ENCODE results near the gene GRAMD4.

GRAMD4 gene

DNA sequence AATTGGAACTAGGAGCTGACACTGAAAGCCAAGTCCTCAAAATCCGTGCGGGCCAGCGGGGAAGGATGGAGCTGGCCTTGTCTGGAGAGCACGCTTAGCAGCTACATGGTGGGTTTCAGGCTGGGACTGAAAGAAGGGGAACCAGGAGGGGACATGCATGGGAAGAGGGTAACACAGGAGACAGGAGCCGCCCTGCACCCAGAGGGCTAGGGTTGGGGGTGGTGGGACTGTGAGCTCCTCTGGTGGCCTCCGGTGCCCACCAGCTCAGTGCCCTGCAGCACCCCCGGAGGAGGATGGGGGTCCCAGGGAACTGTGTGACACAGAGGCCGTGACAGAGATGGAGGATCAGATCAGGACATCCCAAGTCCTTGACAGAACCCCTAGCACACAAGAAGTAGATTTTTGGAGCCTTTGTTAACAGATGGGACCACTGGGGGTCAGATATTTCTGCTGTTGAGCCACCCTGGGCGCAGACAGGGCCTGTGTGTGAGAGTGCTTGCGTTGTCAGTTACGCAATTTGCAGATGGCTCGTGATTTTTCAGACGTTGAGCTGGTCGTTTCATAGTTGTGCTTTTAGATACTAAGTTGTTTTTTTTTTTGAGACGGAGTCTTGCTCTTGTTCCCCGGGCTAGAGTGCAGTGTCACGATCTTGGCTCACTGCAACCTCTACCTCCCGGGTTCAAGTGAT, 21.3 kb upstream of the GRAMD4 start:
- Histone ChIP-seq H3K36me3 (replicated peaks) (no peaks in the 10 kb centered on the region), H3K4me3 (ENCODE audit: low read depth, low read length) (no peak overlapping the region), H3K27me3 (replicated peaks) (no peaks in the 10 kb centered on the region), H3K27ac (no peak overlapping the region)
- in situ Hi-C loops (cut with HindIII; ENCODE audit: low pct_ligation_motif_present, low sequenced_read_pairs): no loop called here
- DNase-seq: no peak
- TF ChIP-seq CTCF (IDR thresholded peaks at IDR 0.05; ENCODE audit: low read depth, low read length, missing control alignments): no peak

- H3K4me3 ChIP-seq (ENCODE audit: low read depth, low read length): no peak overlapping the region
- no peak for TF ChIP-seq CTCF (IDR thresholded peaks at IDR 0.05; ENCODE audit: low read depth, low read length, missing control alignments)
- no peaks in the 10 kb centered on the region for H3K27me3 ChIP-seq (replicated peaks)
- no peak for DNase-seq
- no peak overlapping the region for H3K27ac ChIP-seq
- in situ Hi-C loops (cut with HindIII; ENCODE audit: low pct_ligation_motif_present, low sequenced_read_pairs): no loop called here
- no peaks in the 10 kb centered on the region for H3K36me3 ChIP-seq (replicated peaks)
Measured at GRCh38 chr22:46600273-46600796, 19.9 kb upstream of the GRAMD4 start.

- Histone ChIP-seq H3K4me3 (ENCODE audit: low read depth, low read length) (no peak overlapping the region), H3K27me3 (replicated peaks) (no peaks in the 10 kb centered on the region), H3K36me3 (replicated peaks) (no peaks in the 10 kb centered on the region), H3K27ac (no peak overlapping the region)
- TF ChIP-seq CTCF (IDR thresholded peaks at IDR 0.05; ENCODE audit: low read depth, low read length, missing control alignments): no peak
- in situ Hi-C loops (cut with HindIII; ENCODE audit: low pct_ligation_motif_present, low sequenced_read_pairs): no loop called here
- no peak for DNase-seq
Measured at GRCh38 chr22:46602025-46602424, 18.2 kb upstream of the GRAMD4 start.

GRCh38 chr22:46604306-46604690, 15.9 kb upstream of the GRAMD4 start:
- no peak for TF ChIP-seq CTCF (IDR thresholded peaks at IDR 0.05; ENCODE audit: low read depth, low read length, missing control alignments)
- Histone ChIP-seq H3K36me3 (replicated peaks) (no peaks in the 10 kb centered on the region), H3K27me3 (replicated peaks) (no peaks in the 10 kb centered on the region), H3K4me3 (ENCODE audit: low read depth, low read length) (peak overlapping the region; percentile 1), H3K27ac (no peak overlapping the region)
- DNase-seq: peak; percentile 12
- in situ Hi-C loops (cut with HindIII; ENCODE audit: low pct_ligation_motif_present, low sequenced_read_pairs): no loop called here

DNA sequence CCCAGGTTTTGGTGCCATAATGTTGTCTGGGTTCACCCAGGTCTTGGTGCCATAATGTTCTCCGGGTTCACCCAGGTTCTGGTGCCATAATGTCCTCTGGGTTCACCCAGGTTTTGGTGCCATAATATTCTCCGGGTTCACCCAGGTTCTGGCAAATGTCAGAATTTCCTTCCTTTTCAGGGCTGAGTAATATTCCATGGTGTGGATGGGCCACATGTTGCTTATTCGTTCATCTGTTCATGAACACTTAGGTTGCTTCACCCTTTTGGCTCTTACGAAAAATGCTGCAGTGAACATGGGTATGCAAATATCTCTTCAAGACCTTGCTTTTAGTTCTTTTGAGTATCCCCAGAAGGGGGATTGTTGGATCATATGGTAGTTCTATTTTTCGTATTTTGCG, 15.1 kb upstream of the GRAMD4 start:
- no peaks in the 10 kb centered on the region for H3K27me3 ChIP-seq (replicated peaks)
- DNase-seq: no peak
- H3K4me3 ChIP-seq (ENCODE audit: low read depth, low read length): no peak overlapping the region
- no peak for TF ChIP-seq CTCF (IDR thresholded peaks at IDR 0.05; ENCODE audit: low read depth, low read length, missing control alignments)
- no peaks in the 10 kb centered on the region for H3K36me3 ChIP-seq (replicated peaks)
- no peak overlapping the region for H3K27ac ChIP-seq
- in situ Hi-C loops (cut with HindIII; ENCODE audit: low pct_ligation_motif_present, low sequenced_read_pairs): no loop called here

DNA sequence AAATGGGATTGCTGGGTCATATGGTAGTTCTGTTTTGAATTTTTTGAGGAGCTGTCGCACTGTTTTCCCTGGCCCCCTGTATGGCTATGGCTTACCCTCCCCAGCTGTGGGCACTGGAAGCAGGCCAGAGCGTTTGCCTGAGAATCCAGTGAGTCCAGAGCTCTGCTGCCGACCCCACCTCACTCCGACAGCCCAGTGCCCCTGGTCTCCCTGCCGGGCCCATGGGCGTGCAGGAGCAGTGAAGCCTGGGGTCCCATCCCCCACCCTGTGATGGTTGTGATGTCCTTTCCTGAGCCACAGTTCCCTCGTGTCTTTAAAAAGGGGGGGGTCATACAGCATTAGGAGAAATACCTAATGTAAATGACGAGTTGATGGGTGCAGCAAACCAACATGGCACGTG, 13.3 kb upstream of the GRAMD4 start:
- no peak for TF ChIP-seq CTCF (IDR thresholded peaks at IDR 0.05; ENCODE audit: low read depth, low read length, missing control alignments)
- H3K36me3 ChIP-seq (replicated peaks): no peaks in the 10 kb centered on the region
- in situ Hi-C loops (cut with HindIII; ENCODE audit: low pct_ligation_motif_present, low sequenced_read_pairs): no loop called here
- no peak overlapping the region for H3K27ac ChIP-seq
- H3K4me3 ChIP-seq (ENCODE audit: low read depth, low read length): no peak overlapping the region
- H3K27me3 ChIP-seq (replicated peaks): no peaks in the 10 kb centered on the region
- DNase-seq: no peak

Data from brain microvascular endothelial cell (primary cell).